ENCODE results near the gene RNF115.
"Not testable (repeated sequence)": the region's sequence is repeated elsewhere in the genome, so short reads cannot be mapped to it uniquely, and the experiment has no call there.

The RNF115 gene

GRCh38 chr1:145792484-145792883 is 31.4 kb downstream of the RNF115 start:
- Histone ChIP-seq H3K27me3 (ENCODE audit: control insufficient read depth, insufficient read depth, low read length) (no peaks in the 10 kb centered on the region), H3K36me3 (ENCODE audit: insufficient read depth, low read length) (peaks cover 11% of the 10 kb centered on the region), H3K4me3 (ENCODE audit: low read length) (no peak overlapping the region), H3K4me2 (ENCODE audit: low read length) (no peak overlapping the region), H3K4me1 (ENCODE audit: control insufficient read depth, insufficient read depth, low read length) (no peaks in the 10 kb centered on the region), H3K9me3 (replicated peaks; ENCODE audit: low read length) (peaks cover 5% of the 10 kb centered on the region), H3K9ac (ENCODE audit: low read depth, low read length) (no peak overlapping the region)

- not testable (repeated sequence) for H3K4me1 ChIP-seq (ENCODE audit: control insufficient read depth, insufficient read depth, low read length); H3K4me2 ChIP-seq (ENCODE audit: low read length); H3K4me3 ChIP-seq (ENCODE audit: low read length); H3K9me3 ChIP-seq (replicated peaks; ENCODE audit: low read length); H3K9ac ChIP-seq (ENCODE audit: low read depth, low read length); H3K27me3 ChIP-seq (ENCODE audit: control insufficient read depth, insufficient read depth, low read length)
- H3K36me3 ChIP-seq (ENCODE audit: insufficient read depth, low read length): peaks cover 11% of the 10 kb centered on the region
Measured at GRCh38 chr1:145791860-145792259, 32.0 kb downstream of the RNF115 start.

- Histone ChIP-seq H3K9ac (ENCODE audit: low read depth, low read length) (no peak overlapping the region), H3K4me3 (ENCODE audit: low read length) (no peak overlapping the region), H3K27me3 (ENCODE audit: control insufficient read depth, insufficient read depth, low read length) (no peaks in the 10 kb centered on the region), H3K36me3 (ENCODE audit: insufficient read depth, low read length) (peaks cover 17% of the 10 kb centered on the region), H3K9me3 (replicated peaks; ENCODE audit: low read length) (no peaks in the 10 kb centered on the region), H3K4me2 (ENCODE audit: low read length) (no peak overlapping the region), H3K4me1 (ENCODE audit: control insufficient read depth, insufficient read depth, low read length) (peaks cover 11% of the 10 kb centered on the region)
Measured at GRCh38 chr1:145788580-145788979, 35.3 kb downstream of the RNF115 start.

GRCh38 chr1:145786271-145786670 is 37.6 kb downstream of the RNF115 start:
- H3K4me3 ChIP-seq (ENCODE audit: low read length): no peak overlapping the region
- H3K36me3 ChIP-seq (ENCODE audit: insufficient read depth, low read length): peaks cover 17% of the 10 kb centered on the region
- peaks cover 24% of the 10 kb centered on the region for H3K4me1 ChIP-seq (ENCODE audit: control insufficient read depth, insufficient read depth, low read length)
- H3K9ac ChIP-seq (ENCODE audit: low read depth, low read length): no peak overlapping the region
- H3K27me3 ChIP-seq (ENCODE audit: control insufficient read depth, insufficient read depth, low read length): no peaks in the 10 kb centered on the region
- H3K4me2 ChIP-seq (ENCODE audit: low read length): no peak overlapping the region
- H3K9me3 ChIP-seq (replicated peaks; ENCODE audit: low read length): no peaks in the 10 kb centered on the region

- no peaks in the 10 kb centered on the region for H3K9me3 ChIP-seq (replicated peaks; ENCODE audit: low read length)
- H3K27me3 ChIP-seq (ENCODE audit: control insufficient read depth, insufficient read depth, low read length): no peaks in the 10 kb centered on the region
- peaks cover 24% of the 10 kb centered on the region for H3K4me1 ChIP-seq (ENCODE audit: control insufficient read depth, insufficient read depth, low read length)
- H3K4me3 ChIP-seq (ENCODE audit: low read length): no peak overlapping the region
- peaks cover 17% of the 10 kb centered on the region for H3K36me3 ChIP-seq (ENCODE audit: insufficient read depth, low read length)
- no peak overlapping the region for H3K9ac ChIP-seq (ENCODE audit: low read depth, low read length)
- no peak overlapping the region for H3K4me2 ChIP-seq (ENCODE audit: low read length)
Measured at GRCh38 chr1:145785547-145785946, 38.3 kb downstream of the RNF115 start.

- peaks cover 17% of the 10 kb centered on the region for H3K36me3 ChIP-seq (ENCODE audit: insufficient read depth, low read length)
Measured at GRCh38 chr1:145784409-145784808, 39.5 kb downstream of the RNF115 start.

GRCh38 chr1:145782272-145783099 is 41.4 kb downstream of the RNF115 start:
- peak overlapping the region; percentile 38 for H3K9ac ChIP-seq (ENCODE audit: low read depth, low read length)
- H3K36me3 ChIP-seq (ENCODE audit: insufficient read depth, low read length): peaks cover 12% of the 10 kb centered on the region

More at GRCh38 chr1:145784409-145784808, 39.5 kb downstream of the RNF115 start:
- peaks cover 24% of the 10 kb centered on the region for H3K4me1 ChIP-seq (ENCODE audit: control insufficient read depth, insufficient read depth, low read length)
- H3K4me2 ChIP-seq (ENCODE audit: low read length): no peak overlapping the region
- H3K9ac ChIP-seq (ENCODE audit: low read depth, low read length): no peak overlapping the region
- no peaks in the 10 kb centered on the region for H3K27me3 ChIP-seq (ENCODE audit: control insufficient read depth, insufficient read depth, low read length)
- H3K9me3 ChIP-seq (replicated peaks; ENCODE audit: low read length): no peaks in the 10 kb centered on the region
- H3K4me3 ChIP-seq (ENCODE audit: low read length): no peak overlapping the region

GRCh38 chr1:145778146-145778540 is 45.8 kb downstream of the RNF115 start:
- Histone ChIP-seq H3K9me3 (replicated peaks; ENCODE audit: low read length) (no peaks in the 10 kb centered on the region), H3K9ac (ENCODE audit: low read depth, low read length) (no peak overlapping the region), H3K27me3 (ENCODE audit: control insufficient read depth, insufficient read depth, low read length) (no peaks in the 10 kb centered on the region), H3K4me2 (ENCODE audit: low read length) (no peak overlapping the region), H3K36me3 (ENCODE audit: insufficient read depth, low read length) (peaks cover 9% of the 10 kb centered on the region), H3K4me1 (ENCODE audit: control insufficient read depth, insufficient read depth, low read length) (peaks cover 13% of the 10 kb centered on the region), H3K4me3 (ENCODE audit: low read length) (no peak overlapping the region)

More at GRCh38 chr1:145782272-145783099, 41.4 kb downstream of the RNF115 start:
- Histone ChIP-seq H3K4me1 (ENCODE audit: control insufficient read depth, insufficient read depth, low read length) (peaks cover 24% of the 10 kb centered on the region), H3K4me2 (ENCODE audit: low read length) (peak overlapping the region; percentile 68), H3K27me3 (ENCODE audit: control insufficient read depth, insufficient read depth, low read length) (no peaks in the 10 kb centered on the region), H3K9me3 (replicated peaks; ENCODE audit: low read length) (no peaks in the 10 kb centered on the region), H3K4me3 (ENCODE audit: low read length) (no peak overlapping the region)

GRCh38 chr1:145777357-145778145 is 46.3 kb downstream of the RNF115 start:
- Histone ChIP-seq H3K9me3 (replicated peaks; ENCODE audit: low read length) (no peaks in the 10 kb centered on the region), H3K4me2 (ENCODE audit: low read length) (no peak overlapping the region), H3K36me3 (ENCODE audit: insufficient read depth, low read length) (peaks cover 10% of the 10 kb centered on the region)

GRCh38 chr1:145773423-145773822 is 50.5 kb downstream of the RNF115 start:
- Histone ChIP-seq H3K4me2 (ENCODE audit: low read length) (no peak overlapping the region), H3K9ac (ENCODE audit: low read depth, low read length) (no peak overlapping the region), H3K9me3 (replicated peaks; ENCODE audit: low read length) (no peaks in the 10 kb centered on the region), H3K4me1 (ENCODE audit: control insufficient read depth, insufficient read depth, low read length) (no peaks in the 10 kb centered on the region), H3K27me3 (ENCODE audit: control insufficient read depth, insufficient read depth, low read length) (no peaks in the 10 kb centered on the region), H3K36me3 (ENCODE audit: insufficient read depth, low read length) (peaks cover 23% of the 10 kb centered on the region), H3K4me3 (ENCODE audit: low read length) (no peak overlapping the region)

More at GRCh38 chr1:145777357-145778145, 46.3 kb downstream of the RNF115 start:
- H3K4me1 ChIP-seq (ENCODE audit: control insufficient read depth, insufficient read depth, low read length): peaks cover 7% of the 10 kb centered on the region
- H3K9ac ChIP-seq (ENCODE audit: low read depth, low read length): no peak overlapping the region
- H3K27me3 ChIP-seq (ENCODE audit: control insufficient read depth, insufficient read depth, low read length): no peaks in the 10 kb centered on the region
- no peak overlapping the region for H3K4me3 ChIP-seq (ENCODE audit: low read length)

- H3K9ac ChIP-seq (ENCODE audit: low read depth, low read length): no peak overlapping the region
- H3K9me3 ChIP-seq (replicated peaks; ENCODE audit: low read length): no peaks in the 10 kb centered on the region
- no peak overlapping the region for H3K4me2 ChIP-seq (ENCODE audit: low read length)
- H3K36me3 ChIP-seq (ENCODE audit: insufficient read depth, low read length): peaks cover 23% of the 10 kb centered on the region
- H3K4me3 ChIP-seq (ENCODE audit: low read length): no peak overlapping the region
- H3K4me1 ChIP-seq (ENCODE audit: control insufficient read depth, insufficient read depth, low read length): no peaks in the 10 kb centered on the region
- no peaks in the 10 kb centered on the region for H3K27me3 ChIP-seq (ENCODE audit: control insufficient read depth, insufficient read depth, low read length)
Measured at GRCh38 chr1:145771056-145771455, 52.8 kb downstream of the RNF115 start.

All from skeletal muscle satellite cell (primary cell).